ENCODE data around the gene NRM.
"Not testable (repeated sequence)": the region's sequence is repeated elsewhere in the genome, so short reads cannot be mapped to it uniquely, and the experiment has no call there.

Gene NRM

DNA sequence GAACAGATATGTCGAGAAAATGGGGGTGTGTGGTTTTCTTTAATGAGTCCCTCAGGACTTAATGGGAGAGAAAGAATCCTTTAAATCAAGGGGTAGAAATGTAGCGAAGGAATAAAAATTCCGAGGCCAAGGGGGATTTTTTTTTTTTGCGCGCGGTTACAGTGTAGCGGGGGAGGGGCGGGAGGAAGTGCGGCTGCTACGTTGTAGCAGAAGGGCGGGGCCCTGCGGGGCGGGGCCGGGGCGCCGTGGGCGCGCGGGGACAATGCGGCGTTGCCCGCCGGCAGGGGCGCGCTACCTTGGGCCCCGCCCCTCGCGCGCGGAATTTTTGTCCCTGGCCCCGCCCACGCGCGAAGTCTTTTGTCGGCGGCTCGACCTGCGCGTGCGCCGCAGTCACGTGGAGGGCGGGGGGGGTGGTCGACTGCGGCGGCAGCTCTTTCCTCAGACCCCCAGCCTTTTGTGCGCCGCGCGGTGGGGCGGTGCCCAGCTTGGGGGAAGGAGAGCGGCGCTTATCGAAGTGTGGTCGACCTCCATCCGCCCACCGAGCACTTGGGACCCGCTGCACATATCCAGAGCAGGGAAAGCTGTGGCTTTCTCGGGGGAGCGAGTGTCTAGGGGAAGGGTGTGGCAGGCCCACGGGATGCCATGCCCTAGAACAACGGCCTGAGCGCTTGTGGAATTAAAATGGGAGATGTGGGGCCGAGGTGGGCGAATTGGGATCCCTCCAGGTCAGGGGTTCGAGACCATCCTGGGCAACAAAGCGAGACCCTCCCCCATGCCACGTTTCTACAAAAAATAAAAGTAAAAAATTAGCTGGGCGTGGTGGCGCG, 30.6 kb upstream of the NRM start:
- peak; percentile 90 to 98 (median 96) for DNase-seq (ENCODE audit: low read depth in 3 of 3, low spot score in 1 of 3)

- peak in 1 of 3 donors; percentile 52 for DNase-seq (ENCODE audit: low read depth in 3 of 3, low spot score in 1 of 3)
Measured at GRCh38 chr6:30720738-30721197, 30.0 kb upstream of the NRM start.

GRCh38 chr6:30719791-30720737, 29.3 kb upstream of the NRM start, which contains the start of gene TUBB:
TUBB (plus strand) TSS chr6:30720352; CDS start chr6:30720507, 155 bp downstream.
- peak; percentile 85 to 90 (median 87) for DNase-seq (ENCODE audit: low read depth in 3 of 3, low spot score in 1 of 3)

DNA sequence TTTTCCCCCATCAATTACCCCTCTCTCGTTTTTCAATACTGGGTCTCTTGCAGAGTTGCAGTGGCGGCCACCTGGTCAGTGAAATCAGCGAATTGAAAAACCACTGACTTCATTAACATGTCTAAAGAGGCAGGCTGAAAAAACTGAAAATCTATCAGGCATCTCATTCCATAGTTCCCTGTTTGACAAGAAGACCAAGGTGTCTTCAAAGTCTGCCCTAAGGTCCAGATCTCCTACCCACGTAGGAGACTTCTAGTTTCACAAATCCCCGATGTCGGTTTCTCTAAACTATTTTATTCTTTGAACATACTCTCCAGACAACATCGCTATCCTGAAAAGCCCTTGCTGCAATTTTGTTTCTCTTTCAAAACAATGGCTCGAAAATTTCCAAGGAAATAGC, 28.6 kb upstream of the NRM start:
- DNase-seq (ENCODE audit: low read depth in 3 of 3, low spot score in 1 of 3), result no peak

- not testable (repeated sequence) for DNase-seq (ENCODE audit: low read depth in 3 of 3, low spot score in 1 of 3)
Measured at GRCh38 chr6:30717845-30718720, 27.3 kb upstream of the NRM start.

DNA sequence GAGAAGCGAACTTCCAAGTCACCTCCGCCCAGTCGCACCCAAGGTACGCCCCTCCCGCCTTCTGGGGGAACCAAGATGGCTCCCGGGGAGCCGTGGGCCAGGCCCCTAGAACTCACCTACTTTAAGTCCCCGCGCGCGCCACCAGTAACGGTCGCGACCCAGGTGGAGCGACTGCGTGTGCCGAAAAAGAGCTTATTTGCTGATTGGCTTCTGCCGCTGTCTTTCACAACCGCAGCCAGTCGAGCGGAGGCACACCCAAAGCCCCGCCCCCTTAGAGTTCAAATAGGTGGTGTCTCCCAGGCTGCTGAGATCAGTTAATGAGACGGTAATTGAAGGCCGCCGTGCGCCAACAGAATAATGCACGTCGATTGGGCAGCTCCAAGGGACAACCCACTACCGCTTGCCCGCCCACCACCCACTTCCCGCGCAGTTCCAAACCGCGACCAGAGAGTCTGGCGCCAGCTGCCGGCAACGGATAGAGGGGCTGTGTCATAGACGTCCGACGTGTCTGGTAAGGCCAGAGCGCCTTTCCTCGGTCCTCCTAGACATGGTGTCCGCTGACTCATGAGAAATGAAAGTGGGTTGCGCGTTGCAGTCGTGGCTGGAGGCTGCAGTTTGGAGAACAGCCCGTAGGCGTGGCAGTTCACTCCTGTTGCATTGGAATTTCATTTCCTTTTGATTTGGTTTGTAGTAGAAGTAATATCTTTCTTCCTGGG, 26.5 kb upstream of the NRM start, which contains the start of gene MDC1:
MDC1 (minus strand) TSS at position 153 of the 716 bp plus-strand sequence. CDS start 2,106 bp downstream, outside the sequence.
- DNase-seq (ENCODE audit: low read depth in 3 of 3, low spot score in 1 of 3), result peak; percentile 92 to 99 (median 98)

DNA sequence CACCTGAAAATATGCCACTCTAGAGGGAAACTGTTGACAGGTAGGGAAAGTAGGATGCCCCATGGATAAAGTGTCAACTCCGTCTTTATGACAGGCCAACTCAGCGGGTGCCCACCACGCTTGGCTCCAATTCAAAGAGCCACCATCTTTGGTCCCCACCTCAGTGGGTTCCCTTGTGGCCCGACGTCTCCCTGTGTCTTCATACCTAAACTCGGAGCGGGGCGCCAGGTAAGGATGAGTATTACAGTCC, 26.0 kb upstream of the NRM start:
- DNase-seq (ENCODE audit: low read depth in 3 of 3, low spot score in 1 of 3), result no peak

- DNase-seq (ENCODE audit: low read depth in 3 of 3, low spot score in 1 of 3), result no peak
Measured at GRCh38 chr6:30714263-30714662, 23.5 kb upstream of the NRM start.

- DNase-seq (ENCODE audit: low read depth in 3 of 3, low spot score in 1 of 3), result no peak
Measured at GRCh38 chr6:30712441-30712945, 21.7 kb upstream of the NRM start.

- DNase-seq (ENCODE audit: low read depth in 3 of 3, low spot score in 1 of 3), result no peak
Measured at GRCh38 chr6:30711758-30712380, 21.1 kb upstream of the NRM start.

DNA sequence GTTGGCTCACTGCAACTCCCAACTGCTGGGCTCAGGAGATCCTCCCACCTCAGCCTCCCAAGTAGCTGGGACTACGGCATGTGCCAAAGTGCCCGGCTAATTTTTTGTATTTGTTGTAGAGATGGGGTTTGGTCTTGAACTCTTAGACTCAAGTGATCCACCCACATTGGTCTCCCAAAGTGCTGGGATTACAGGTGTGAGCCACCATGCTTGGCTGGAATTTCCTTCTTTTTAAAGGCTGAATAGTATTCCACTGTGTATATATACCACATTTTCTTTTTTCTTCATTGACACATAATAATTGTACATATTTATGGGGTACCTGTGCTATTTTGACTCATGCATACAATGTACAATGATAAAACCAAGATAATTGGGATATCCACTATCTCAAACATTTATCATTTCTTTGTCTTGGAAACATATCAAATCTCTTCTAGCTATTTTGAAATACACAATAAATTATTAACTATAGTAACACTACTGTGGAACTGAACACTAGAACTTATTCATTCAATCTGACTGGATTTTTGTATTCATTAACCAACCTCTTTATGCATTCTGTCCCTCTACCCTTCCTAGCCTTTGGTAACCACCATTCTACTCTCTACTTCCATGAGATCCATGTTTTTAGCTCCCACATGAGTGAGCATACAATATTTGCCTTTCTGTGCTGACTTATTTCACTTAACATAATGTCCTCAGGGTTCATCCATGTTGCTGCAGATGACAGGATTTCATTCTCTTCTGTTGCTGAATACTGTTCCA, 18.5 kb upstream of the NRM start:
- no peak for DNase-seq (ENCODE audit: low read depth in 3 of 3, low spot score in 1 of 3)

DNA sequence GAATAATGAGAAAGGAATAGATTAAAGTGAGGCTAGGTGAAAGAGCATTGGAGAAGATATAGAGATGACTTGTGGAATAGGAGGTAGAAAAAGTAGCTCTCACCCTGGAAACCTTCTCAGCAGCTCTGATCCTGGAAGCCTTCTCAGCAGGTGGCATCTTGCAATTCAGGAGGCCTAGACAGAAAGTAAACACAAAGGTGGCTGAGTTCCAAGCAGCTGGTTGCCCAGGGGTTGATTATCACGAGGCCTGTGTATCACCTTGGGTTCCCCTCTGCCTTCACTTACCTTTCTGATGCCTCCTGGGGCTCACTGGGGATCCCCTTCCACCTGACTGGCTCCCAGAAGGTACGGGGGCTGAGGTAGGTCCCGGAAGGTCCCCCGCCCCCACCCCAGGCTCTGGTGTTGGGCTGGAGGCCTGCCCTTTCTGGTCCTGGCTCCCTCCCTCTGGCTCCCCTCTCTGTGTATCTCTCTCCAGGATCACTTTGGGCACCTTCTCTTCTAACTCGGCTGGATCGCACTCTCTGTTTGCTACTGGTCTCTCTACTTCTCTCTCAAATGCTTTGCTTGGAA, 16.6 kb upstream of the NRM start:
- no peak for DNase-seq (ENCODE audit: low read depth in 3 of 3, low spot score in 1 of 3)

- DNase-seq (ENCODE audit: low read depth in 3 of 3, low spot score in 1 of 3), result no peak
Measured at GRCh38 chr6:30705620-30706019, 14.8 kb upstream of the NRM start.

GRCh38 chr6:30703821-30704220, 13.0 kb upstream of the NRM start:
- no peak for DNase-seq (ENCODE audit: low read depth in 3 of 3, low spot score in 1 of 3)

- no peak for DNase-seq (ENCODE audit: low read depth in 3 of 3, low spot score in 1 of 3)
Measured at GRCh38 chr6:30703011-30703410, 12.2 kb upstream of the NRM start.

GRCh38 chr6:30700340-30700739, 9.6 kb upstream of the NRM start:
- no peak for DNase-seq (ENCODE audit: low read depth in 3 of 3, low spot score in 1 of 3)

GRCh38 chr6:30696432-30696831, 5.6 kb upstream of the NRM start:
- DNase-seq (ENCODE audit: low read depth in 3 of 3, low spot score in 1 of 3), result no peak

GRCh38 chr6:30691208-30691847, 544 bp upstream of the NRM start:
- DNase-seq (ENCODE audit: low read depth in 3 of 3, low spot score in 1 of 3), result no peak
